HG03196 (cell line): ENCODE measurements around the gene NRSN2.
"Not testable (repeated sequence)": the region's sequence is repeated elsewhere in the genome, so short reads cannot be mapped to it uniquely, and the experiment has no call there.

Experiments used
- ATAC-seq: cut with Tn5 transposase; IDR thresholded peaks from one replicate; pipeline ENCODE4 v1.9.1; 2021; ENCODE audit not compliant: unreplicated experiment

Gene NRSN2

DNA sequence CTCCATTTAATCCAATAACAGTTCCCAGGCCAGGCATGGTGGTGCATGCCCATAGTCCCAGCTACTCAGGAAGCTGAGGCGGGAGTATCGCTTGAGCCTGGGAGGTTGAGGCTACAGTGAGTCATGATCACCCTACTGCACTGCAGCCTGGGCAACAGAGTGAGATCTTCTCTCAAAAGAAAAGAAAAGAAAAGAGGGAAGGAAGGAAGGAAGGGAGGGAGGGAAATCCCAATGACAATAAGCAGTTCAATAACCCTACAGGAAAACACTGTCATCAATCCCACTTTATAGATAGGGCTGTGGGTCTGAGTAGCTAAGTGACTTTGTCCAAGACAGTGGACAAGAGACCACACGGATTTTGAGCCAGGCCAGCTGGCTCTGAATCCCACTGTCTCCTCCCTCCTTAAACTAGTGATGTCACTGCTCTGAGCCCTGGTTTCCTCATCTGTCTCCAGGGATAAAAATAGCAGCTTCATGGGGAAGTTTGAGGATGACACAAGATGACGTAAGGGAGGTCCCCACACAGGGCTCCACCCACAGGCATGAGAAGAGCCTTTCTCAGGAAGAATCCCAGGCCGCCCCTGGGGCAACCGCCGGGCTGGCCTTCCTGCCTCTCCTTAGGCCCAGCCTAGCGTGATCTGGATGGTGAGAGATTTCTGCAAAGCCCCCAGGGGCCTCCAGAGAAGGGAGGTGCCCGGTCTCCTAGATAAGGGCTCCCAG, 26.4 kb downstream of the NRSN2 start:
- no peak for ATAC-seq

- ATAC-seq = no peak
Measured at GRCh38 chr20:375265-375889, 28.5 kb downstream of the NRSN2 start.

GRCh38 chr20:376089-376488, 29.2 kb downstream of the NRSN2 start:
- no peak for ATAC-seq

- ATAC-seq = no peak
Measured at GRCh38 chr20:376750-377149, 29.8 kb downstream of the NRSN2 start.

- ATAC-seq = not testable (repeated sequence)
Measured at GRCh38 chr20:377578-377977, 30.7 kb downstream of the NRSN2 start.

DNA sequence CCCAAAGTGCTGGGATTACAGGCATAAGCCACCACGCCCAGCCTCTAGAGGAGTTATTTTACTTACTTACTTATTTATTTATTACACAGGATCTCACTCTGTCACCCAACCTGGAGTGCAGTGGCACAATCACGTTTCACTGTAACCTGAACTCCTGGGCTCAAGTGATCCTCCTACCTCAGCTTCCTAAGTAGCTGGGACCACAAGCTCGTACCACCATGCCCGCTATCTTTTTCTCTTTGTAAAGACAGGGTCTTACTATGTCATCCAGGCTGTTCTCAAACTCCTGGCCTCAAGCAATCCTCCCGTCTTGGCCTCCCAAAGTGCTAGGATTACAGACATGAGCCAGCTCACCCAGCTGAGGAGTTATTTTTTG, 32.0 kb downstream of the NRSN2 start:
- ATAC-seq = no peak

- ATAC-seq = peak; percentile 47
Measured at GRCh38 chr20:380763-381580, 34.1 kb downstream of the NRSN2 start.

- peak; percentile 56 for ATAC-seq
Measured at GRCh38 chr20:381581-382290, 34.8 kb downstream of the NRSN2 start.

- ATAC-seq = peak; percentile 1
Measured at GRCh38 chr20:382291-383115, 35.6 kb downstream of the NRSN2 start.

DNA sequence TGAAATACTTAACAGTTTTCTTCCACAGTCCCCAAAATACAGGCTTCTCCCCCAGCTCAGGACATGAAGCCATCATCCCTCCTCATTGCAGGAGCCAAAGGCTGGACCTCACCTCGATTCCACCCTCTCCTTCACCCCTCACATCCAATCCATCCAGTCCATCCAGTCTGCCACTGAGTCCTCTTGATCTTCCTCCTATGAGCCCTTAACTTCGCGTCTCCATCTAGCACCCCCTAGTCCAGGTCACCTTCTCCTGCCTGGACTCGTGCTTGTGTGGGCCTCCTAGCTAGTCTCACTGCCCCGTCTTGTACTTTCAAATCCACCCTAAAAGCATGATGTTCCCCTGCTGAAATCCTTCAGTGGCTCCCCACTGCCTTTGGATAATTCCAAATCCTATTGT, 37.0 kb downstream of the NRSN2 start:
- ATAC-seq = no peak

DNA sequence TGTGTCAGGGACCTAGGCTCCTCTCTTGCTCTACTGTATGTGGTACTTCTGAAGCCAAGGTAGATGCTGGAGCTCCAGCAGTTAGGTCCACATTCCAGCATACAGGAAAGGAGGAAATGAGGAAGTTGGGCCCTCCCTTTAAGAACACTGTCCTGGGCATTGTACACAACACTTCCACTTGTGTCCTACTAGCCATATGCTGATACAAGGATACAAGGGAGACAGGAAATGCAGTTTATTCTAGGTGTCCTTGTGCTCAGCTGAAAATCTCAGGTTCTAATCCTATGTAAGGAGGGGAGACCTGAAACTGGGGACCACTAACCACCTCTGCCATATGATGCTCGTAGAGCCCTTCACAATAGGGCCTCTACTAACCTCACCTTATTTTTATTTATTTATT, 37.8 kb downstream of the NRSN2 start:
- no peak for ATAC-seq

GRCh38 chr20:385448-385847, 38.5 kb downstream of the NRSN2 start:
- ATAC-seq = no peak

GRCh38 chr20:386634-387033, 39.7 kb downstream of the NRSN2 start:
- not testable (repeated sequence) for ATAC-seq

- no peak for ATAC-seq
Measured at GRCh38 chr20:387520-387919, 40.6 kb downstream of the NRSN2 start.

DNA sequence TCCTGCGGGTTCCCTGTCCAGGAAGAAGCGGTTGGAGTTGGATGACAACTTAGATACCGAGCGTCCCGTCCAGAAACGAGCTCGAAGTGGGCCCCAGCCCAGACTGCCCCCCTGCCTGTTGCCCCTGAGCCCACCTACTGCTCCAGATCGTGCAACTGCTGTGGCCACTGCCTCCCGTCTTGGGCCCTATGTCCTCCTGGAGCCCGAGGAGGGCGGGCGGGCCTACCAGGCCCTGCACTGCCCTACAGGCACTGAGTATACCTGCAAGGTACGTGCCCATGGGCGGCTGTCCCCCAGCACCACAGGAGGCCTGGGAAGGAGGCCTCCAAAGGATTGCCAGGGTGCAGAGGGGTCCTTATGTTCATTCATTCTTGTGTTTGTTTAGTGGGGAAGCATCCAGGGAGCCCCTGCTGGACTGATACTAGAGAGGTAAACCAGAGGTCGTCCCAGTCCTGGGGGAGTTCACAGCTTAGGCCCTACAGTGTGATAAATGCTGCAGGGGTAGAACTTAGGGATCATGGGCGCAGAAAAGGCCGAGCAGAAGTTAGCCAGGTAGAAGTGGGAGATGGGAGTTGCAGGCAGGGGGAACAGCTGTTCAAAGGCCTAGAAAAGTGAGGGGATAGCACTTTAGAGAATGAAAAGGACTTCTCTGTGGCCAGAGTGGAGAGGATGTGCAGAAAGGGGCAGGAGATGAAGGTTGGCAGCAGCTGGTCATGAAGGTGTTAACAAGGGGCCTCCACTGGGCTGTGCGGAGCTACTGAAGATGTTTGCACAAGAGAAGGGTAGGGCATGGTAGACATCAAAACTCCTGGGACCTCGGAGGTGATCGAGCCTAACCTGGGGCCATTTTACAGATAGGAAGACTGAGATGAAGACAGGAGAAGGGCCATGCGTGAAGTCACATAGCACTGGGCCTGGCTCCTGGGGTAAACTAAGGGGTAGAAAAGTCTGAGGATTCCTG, 41.4 kb downstream of the NRSN2 start:
- no peak for ATAC-seq

DNA sequence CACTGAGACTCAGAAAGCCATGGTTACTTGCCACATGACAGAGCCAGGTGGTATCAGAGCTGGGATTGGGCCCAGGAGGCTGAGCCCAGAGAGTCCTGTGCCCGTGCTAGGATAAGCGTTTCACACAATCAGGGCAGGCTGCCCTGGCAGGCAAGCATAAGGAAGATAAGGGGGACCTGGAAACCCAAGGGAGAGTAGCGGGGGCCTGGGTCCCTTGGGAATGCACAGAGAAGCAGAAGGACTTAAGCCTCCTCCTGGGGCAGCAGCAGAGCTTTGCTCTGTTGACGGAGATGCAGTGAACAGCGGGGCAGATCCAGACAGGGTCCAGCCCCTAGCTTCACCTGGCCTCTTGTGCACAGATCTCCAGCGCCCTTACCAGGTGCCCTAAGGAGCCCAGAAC, 42.3 kb downstream of the NRSN2 start:
- ATAC-seq = no peak

- no peak for ATAC-seq
Measured at GRCh38 chr20:391041-391711, 44.3 kb downstream of the NRSN2 start.

DNA sequence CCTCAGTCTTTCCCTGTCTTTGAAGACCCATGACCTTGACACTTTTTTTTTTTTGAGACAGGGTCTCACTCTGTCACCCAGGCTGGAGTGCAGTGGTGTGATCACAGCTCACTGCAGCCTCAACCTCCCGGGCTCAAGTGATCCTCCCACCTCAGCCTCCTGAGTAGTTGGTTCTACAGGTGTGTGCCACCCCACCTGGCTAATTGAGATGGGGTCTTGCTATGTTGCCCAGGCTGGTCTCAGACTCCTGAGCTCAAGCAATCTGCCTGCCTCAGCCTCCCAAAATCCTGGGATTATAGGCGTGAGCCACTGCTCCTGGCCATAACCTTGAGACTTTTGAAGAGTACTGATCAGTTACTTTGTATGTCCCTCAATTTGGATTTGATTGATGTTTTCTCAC, 46.4 kb downstream of the NRSN2 start:
- ATAC-seq = not testable (repeated sequence)

- no peak for ATAC-seq
Measured at GRCh38 chr20:396252-396618, 49.3 kb downstream of the NRSN2 start.
